Measurements from ENCODE around the gene TMEM45A. TPM values are rescaled to one million over a fixed set of nuclear protein-coding genes. Genes with fewer than 3 reads are reported as not detected.

The TMEM45A gene
- total RNA-seq, 2 experiments from 2014 or later, result 0.10 TPM; not detected in 1

DNA sequence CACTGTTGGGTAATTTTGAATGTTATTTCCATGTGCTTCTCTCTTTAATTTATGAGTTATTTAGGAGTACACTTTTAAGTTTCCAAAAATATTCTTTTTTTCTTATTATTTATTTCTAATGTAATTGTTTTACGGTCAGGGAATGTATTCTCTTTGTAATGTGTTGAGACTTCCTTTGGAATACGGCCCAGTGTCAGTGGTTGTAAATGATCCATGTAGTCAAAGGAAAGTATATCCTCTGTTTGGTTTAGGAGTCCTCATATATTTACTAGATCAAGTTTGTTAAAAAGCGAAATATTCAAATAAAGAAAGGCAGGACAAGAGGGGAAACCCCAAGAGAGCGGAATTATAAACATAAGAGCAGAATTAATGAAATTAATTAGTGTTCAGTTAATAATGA is 68.0 kb downstream of the TMEM45A start:
- BruUV-seq (replicated peaks), result no TSS peak
- ChIA-PET POLR2A (interaction anchor here (0.6 to 0.7 kb wide), 2 partner anchors 475 to 792 kb away, joined by 3 read pairs; no protein-coding TSS in a partner anchor), CTCF (ENCODE audit: unreplicated experiment) (no interaction called here)
- Histone ChIP-seq H3K4me3 (ENCODE audit: low read depth, low read length, poor library complexity, severe bottlenecking) (no peak overlapping the region), H3K4me2 (ENCODE audit: low read length) (no peak overlapping the region), H3K9me3 (ENCODE audit: low read length) (no peaks in the 10 kb centered on the region), H4K20me1 (ENCODE audit: insufficient read depth, low read length) (no peaks in the 10 kb centered on the region), H3K9me2 (ENCODE audit: insufficient read depth, low read length) (no peaks in the 10 kb centered on the region), H3K79me2 (ENCODE audit: insufficient read depth, low read depth, low read length) (no peaks in the 10 kb centered on the region), H3K27ac (ENCODE audit: low read depth, low read length, poor library complexity, severe bottlenecking) (no peak overlapping the region), H3K4me1 (ENCODE audit: insufficient read depth, low read length, poor library complexity, severe bottlenecking) (no peaks in the 10 kb centered on the region), H3K36me3 (ENCODE audit: insufficient read depth, low read length) (no peaks in the 10 kb centered on the region), H2AFZ (ENCODE audit: low read length) (no peak overlapping the region)
- DNase-seq (ENCODE audit: low spot score), result no peak
- intact Hi-C loops (cut with micrococcal nuclease; ENCODE audit: unreplicated experiment), result no loop called here
- TF ChIP-seq EZH2phosphoT487 (IDR thresholded peaks at IDR 0.05; ENCODE audit: borderline replicate concordance, low read depth, low read length), result no peak

DNA sequence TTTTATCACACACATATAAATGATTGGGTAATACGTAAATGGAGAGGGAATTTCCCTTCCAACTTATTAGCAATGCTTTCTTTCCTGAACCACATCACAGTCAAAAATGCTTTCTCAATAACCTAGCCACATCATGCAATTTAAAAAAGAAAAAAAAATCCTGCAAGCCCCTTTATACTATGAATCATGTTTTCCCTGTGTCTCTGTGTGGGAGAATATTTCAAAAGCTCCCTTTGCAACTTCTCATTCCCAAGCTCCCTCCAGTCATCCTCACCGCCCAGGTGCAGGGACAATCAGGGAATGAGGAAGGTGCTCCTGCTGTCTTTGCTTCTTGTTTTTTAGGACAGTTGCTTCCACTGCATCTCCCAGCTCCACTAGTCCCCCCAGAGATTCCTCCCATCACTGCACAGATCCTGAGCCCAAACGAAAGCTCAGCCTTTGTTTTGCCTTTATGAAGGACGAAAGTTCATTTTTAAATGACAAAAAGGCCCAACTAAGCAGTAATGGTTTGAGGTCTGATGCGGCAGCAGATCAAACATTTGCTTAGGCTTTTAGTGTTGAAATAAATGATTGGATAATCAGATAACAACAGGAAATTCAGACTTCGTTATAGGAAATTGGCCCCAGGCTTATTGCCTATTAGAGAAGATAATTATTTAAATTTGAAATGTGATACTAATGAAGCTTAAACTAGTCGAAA is 69.2 kb downstream of the TMEM45A start:
- no peak for DNase-seq (ENCODE audit: low spot score)
- no peaks in the 10 kb centered on the region for H3K9me2 ChIP-seq (ENCODE audit: insufficient read depth, low read length)
- no peak overlapping the region for H3K4me3 ChIP-seq (ENCODE audit: low read depth, low read length, poor library complexity, severe bottlenecking)
- H3K27ac ChIP-seq (ENCODE audit: low read depth, low read length, poor library complexity, severe bottlenecking), result no peak overlapping the region
- no peaks in the 10 kb centered on the region for H3K4me1 ChIP-seq (ENCODE audit: insufficient read depth, low read length, poor library complexity, severe bottlenecking)
- no peak overlapping the region for H2AFZ ChIP-seq (ENCODE audit: low read length)
- no TSS peak for BruUV-seq (replicated peaks)
- no peaks in the 10 kb centered on the region for H3K79me2 ChIP-seq (ENCODE audit: insufficient read depth, low read depth, low read length)
- no peaks in the 10 kb centered on the region for H4K20me1 ChIP-seq (ENCODE audit: insufficient read depth, low read length)
- H3K4me2 ChIP-seq (ENCODE audit: low read length), result no peak overlapping the region
- POLR2A ChIA-PET, result no interaction called here
- intact Hi-C loops (cut with micrococcal nuclease; ENCODE audit: unreplicated experiment), result no loop called here
- no peaks in the 10 kb centered on the region for H3K36me3 ChIP-seq (ENCODE audit: insufficient read depth, low read length)
- H3K9me3 ChIP-seq (ENCODE audit: low read length), result no peaks in the 10 kb centered on the region
- no peak for TF ChIP-seq EZH2phosphoT487 (IDR thresholded peaks at IDR 0.05; ENCODE audit: borderline replicate concordance, low read depth, low read length)
- TF ChIP-seq, protein P1, sequence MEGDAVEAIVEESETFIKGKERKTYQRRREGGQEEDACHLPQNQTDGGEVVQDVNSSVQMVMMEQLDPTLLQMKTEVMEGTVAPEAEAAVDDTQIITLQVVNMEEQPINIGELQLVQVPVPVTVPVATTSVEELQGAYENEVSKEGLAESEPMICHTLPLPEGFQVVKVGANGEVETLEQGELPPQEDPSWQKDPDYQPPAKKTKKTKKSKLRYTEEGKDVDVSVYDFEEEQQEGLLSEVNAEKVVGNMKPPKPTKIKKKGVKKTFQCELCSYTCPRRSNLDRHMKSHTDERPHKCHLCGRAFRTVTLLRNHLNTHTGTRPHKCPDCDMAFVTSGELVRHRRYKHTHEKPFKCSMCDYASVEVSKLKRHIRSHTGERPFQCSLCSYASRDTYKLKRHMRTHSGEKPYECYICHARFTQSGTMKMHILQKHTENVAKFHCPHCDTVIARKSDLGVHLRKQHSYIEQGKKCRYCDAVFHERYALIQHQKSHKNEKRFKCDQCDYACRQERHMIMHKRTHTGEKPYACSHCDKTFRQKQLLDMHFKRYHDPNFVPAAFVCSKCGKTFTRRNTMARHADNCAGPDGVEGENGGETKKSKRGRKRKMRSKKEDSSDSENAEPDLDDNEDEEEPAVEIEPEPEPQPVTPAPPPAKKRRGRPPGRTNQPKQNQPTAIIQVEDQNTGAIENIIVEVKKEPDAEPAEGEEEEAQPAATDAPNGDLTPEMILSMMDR (conservative IDR thresholded peaks at IDR 0.05; ENCODE audit: low read length), result no peak
- CTCF ChIA-PET (ENCODE audit: unreplicated experiment), result no interaction called here

GRCh38 chr3:100562224-100562857 is 69.9 kb downstream of the TMEM45A start:
- intact Hi-C loops (cut with micrococcal nuclease; ENCODE audit: unreplicated experiment), result no loop called here
- ChIA-PET CTCF (ENCODE audit: unreplicated experiment) (no interaction called here), POLR2A (no interaction called here)
- BruUV-seq (replicated peaks), result no TSS peak
- H3K36me3 ChIP-seq (ENCODE audit: insufficient read depth, low read length), result no peaks in the 10 kb centered on the region
- no peak overlapping the region for H3K4me2 ChIP-seq (ENCODE audit: low read length)
- no peaks in the 10 kb centered on the region for H3K9me2 ChIP-seq (ENCODE audit: insufficient read depth, low read length)
- TF ChIP-seq EZH2phosphoT487 (IDR thresholded peaks at IDR 0.05; ENCODE audit: borderline replicate concordance, low read depth, low read length), result no peak
- TF ChIP-seq, protein P1 (conservative IDR thresholded peaks at IDR 0.05; ENCODE audit: low read length), result no peak
- H4K20me1 ChIP-seq (ENCODE audit: insufficient read depth, low read length), result no peaks in the 10 kb centered on the region
- H2AFZ ChIP-seq (ENCODE audit: low read length), result no peak overlapping the region
- H3K9me3 ChIP-seq (ENCODE audit: low read length), result no peaks in the 10 kb centered on the region
- H3K4me1 ChIP-seq (ENCODE audit: insufficient read depth, low read length, poor library complexity, severe bottlenecking), result no peaks in the 10 kb centered on the region
- DNase-seq (ENCODE audit: low spot score), result no peak
- H3K4me3 ChIP-seq (ENCODE audit: low read depth, low read length, poor library complexity, severe bottlenecking), result no peak overlapping the region
- no peak overlapping the region for H3K27ac ChIP-seq (ENCODE audit: low read depth, low read length, poor library complexity, severe bottlenecking)
- H3K79me2 ChIP-seq (ENCODE audit: insufficient read depth, low read depth, low read length), result no peaks in the 10 kb centered on the region

Measured in OCI-LY7 (cell line).